Non-pigmented ciliary epithelial cell (primary cell): ENCODE results near the gene BTNL3.

ENCODE experiments used
- DNase-seq: peaks from one replicate; pipeline ENCODE4 v3.0.0-alpha.2; 2010; ENCODE audit warnings: low read depth

The BTNL3 gene

DNA sequence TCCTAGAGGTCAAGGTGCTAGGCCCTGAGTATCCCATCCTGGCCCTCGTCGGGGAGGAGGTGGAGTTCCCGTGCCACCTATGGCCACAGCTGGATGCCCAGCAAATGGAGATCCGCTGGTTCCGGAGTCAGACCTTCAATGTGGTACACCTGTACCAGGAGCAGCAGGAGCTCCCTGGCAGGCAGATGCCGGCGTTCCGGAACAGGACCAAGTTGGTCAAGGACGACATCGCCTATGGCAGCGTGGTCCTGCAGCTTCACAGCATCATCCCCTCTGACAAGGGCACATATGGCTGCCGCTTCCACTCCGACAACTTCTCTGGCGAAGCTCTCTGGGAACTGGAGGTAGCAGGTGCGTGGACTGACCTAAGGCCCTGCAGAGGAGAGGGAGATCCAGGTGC, 59.3 kb downstream of the BTNL3 start:
- no peak for DNase-seq

- DNase-seq, result no peak
These were observed 61.4 kb downstream of the BTNL3 start for GRCh38 chr5:181050016-181050415.

- DNase-seq, result no peak
These were observed 63.4 kb downstream of the BTNL3 start for GRCh38 chr5:181051841-181052671.

GRCh38 chr5:181052672-181053487, 64.2 kb downstream of the BTNL3 start:
- DNase-seq, result no peak

- no peak for DNase-seq
These were observed 65.0 kb downstream of the BTNL3 start for GRCh38 chr5:181053488-181054121.

- no peak for DNase-seq
These were observed 65.5 kb downstream of the BTNL3 start for GRCh38 chr5:181054138-181054537.

DNA sequence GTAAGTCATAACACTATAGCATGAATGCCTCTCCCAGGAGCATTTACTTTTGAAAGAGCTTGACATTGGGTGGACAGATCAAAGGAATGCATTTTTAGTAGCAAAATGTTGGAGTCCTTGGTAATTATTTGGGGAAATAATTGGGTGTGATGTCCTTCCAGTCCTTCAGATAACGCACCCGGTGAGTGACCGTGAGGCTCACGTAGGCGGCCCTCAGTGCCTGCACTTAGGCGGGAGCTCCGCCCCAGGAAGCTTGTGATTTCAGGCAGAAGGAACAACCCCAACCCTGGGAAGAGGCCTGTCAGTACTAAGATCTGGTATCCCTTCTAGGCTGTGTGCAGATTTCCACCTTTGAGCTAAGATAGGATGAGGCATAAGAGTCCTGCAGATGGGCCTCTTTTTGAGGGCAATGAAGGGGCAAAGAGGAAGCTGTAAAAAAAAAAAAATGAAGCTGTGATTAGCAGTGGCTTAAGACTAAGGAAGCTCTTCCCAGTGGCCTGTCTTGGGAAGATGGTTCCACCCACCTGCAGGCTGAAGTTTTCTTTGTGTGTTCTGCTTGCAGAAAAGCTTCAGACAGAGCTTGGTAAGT, 66.3 kb downstream of the BTNL3 start:
- no peak for DNase-seq
